ENCODE data around the gene PSEN1.

DNA sequence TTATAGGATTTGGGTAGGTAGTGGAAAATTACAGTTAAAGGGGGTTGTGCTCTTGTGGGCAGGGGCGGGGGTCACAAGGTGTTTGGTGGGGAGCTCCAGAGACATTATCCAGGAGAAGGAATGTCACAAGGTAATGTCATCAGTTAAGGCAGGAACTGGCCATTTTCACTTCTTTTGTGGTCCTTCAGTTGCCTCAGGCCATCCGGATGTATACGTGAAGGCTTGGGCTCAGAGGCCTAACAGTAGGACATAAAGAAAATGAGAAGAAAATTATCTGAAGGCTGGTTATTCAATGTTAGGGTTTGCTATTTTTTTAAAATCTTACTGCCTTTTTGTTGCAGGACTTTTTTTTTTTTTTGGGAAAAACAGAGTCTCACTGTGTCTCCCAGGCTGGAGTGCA is 2.5 kb upstream of the PSEN1 start:
- TF ChIP-seq CTCF (conservative IDR thresholded peaks at IDR 0.05; ENCODE audit: low read depth, low read length) (no peak), EZH2 (IDR thresholded peaks at IDR 0.05; ENCODE audit: low read length, unreplicated experiment) (no peak), EZH2phosphoT487 (IDR thresholded peaks at IDR 0.05; ENCODE audit: borderline replicate concordance, low read length) (no peak)

Measured in PC-3 (cell line).